Central memory CD8-positive, alpha-beta T cell (primary cell): ENCODE data around the gene OSBPL1A.

Source experiments
- ATAC-seq: fragments of 150-1000 bp; cut with Tn5 transposase; replicated peaks from 2 replicates; pipeline ENCODE4 v1.10.0; 2022; ENCODE audit warnings: mild to moderate bottlenecking, moderate FRiP score, moderate number of reproducible peaks; ENCODE audit not compliant: poor library complexity, severe bottlenecking; ENCODE audit errors: extremely low read depth
- DNase-seq, 2 donors: peaks; one replicate each; pipeline ENCODE4 v3.0.0; 2021; ENCODE audit warnings: low spot score in 2 of 2
- H3K27ac Mint-ChIP-seq: one replicate; pipeline ENCODE4 v1.8.0; 2022; ENCODE audit warnings: low read depth, mild to moderate bottlenecking, moderate library complexity, mixed read lengths
- H3K27me3 Mint-ChIP-seq: one replicate; pipeline ENCODE4 v1.8.0; 2022; ENCODE audit warnings: mixed read lengths
- H3K36me3 Mint-ChIP-seq: one replicate; pipeline ENCODE4 v1.8.0; 2022; ENCODE audit warnings: mild to moderate bottlenecking, moderate library complexity, mixed read lengths; ENCODE audit not compliant: insufficient read depth
- H3K4me1 Mint-ChIP-seq: one replicate; pipeline ENCODE4 v1.8.0; 2022; ENCODE audit warnings: mixed read lengths
- H3K4me3 Mint-ChIP-seq: one replicate; pipeline ENCODE4 v1.8.0; 2022; ENCODE audit warnings: mild to moderate bottlenecking, moderate library complexity, mixed read lengths
- H3K9me3 Mint-ChIP-seq: one replicate; pipeline ENCODE4 v1.8.0; 2022; ENCODE audit warnings: mixed read lengths

Gene OSBPL1A

GRCh38 chr18:24219561-24220317 lies 177.9 kb downstream of the OSBPL1A start:
- Mint-ChIP-seq H3K36me3 (no peaks in the 10 kb centered on the region), H3K4me1 (no peaks in the 10 kb centered on the region), H3K9me3 (no peaks in the 10 kb centered on the region), H3K4me3 (no peak overlapping the region), H3K27me3 (no peaks in the 10 kb centered on the region), H3K27ac (no peak overlapping the region)
- ATAC-seq (no peak), DNase-seq (no peak)

- H3K9me3 Mint-ChIP-seq: no peaks in the 10 kb centered on the region
- DNase-seq: no peak
- H3K36me3 Mint-ChIP-seq: no peaks in the 10 kb centered on the region
- no peaks in the 10 kb centered on the region for H3K27me3 Mint-ChIP-seq
- ATAC-seq: no peak
- H3K4me1 Mint-ChIP-seq: no peaks in the 10 kb centered on the region
- H3K4me3 Mint-ChIP-seq: no peak overlapping the region
- no peak overlapping the region for H3K27ac Mint-ChIP-seq
These were observed 182.7 kb downstream of the OSBPL1A start for GRCh38 chr18:24214913-24215312.

GRCh38 chr18:24214144-24214543 lies 183.5 kb downstream of the OSBPL1A start:
- Mint-ChIP-seq H3K27me3 (no peaks in the 10 kb centered on the region), H3K4me3 (no peak overlapping the region), H3K4me1 (no peaks in the 10 kb centered on the region), H3K36me3 (no peaks in the 10 kb centered on the region), H3K27ac (no peak overlapping the region), H3K9me3 (no peaks in the 10 kb centered on the region)
- no peak for DNase-seq
- ATAC-seq: no peak

- no peaks in the 10 kb centered on the region for H3K36me3 Mint-ChIP-seq
- no peak for DNase-seq
- no peaks in the 10 kb centered on the region for H3K4me1 Mint-ChIP-seq
These were observed 184.7 kb downstream of the OSBPL1A start for GRCh38 chr18:24212939-24213338.

GRCh38 chr18:24209558-24209957 lies 188.1 kb downstream of the OSBPL1A start:
- Mint-ChIP-seq H3K27ac (no peak overlapping the region), H3K4me3 (no peak overlapping the region), H3K9me3 (no peaks in the 10 kb centered on the region), H3K27me3 (peaks cover 23% of the 10 kb centered on the region), H3K36me3 (no peaks in the 10 kb centered on the region), H3K4me1 (no peaks in the 10 kb centered on the region)
- no peak for DNase-seq
- ATAC-seq: no peak

More at GRCh38 chr18:24212939-24213338, 184.7 kb downstream of the OSBPL1A start:
- H3K9me3 Mint-ChIP-seq: no peaks in the 10 kb centered on the region
- H3K27me3 Mint-ChIP-seq: peaks cover 1% of the 10 kb centered on the region
- no peak overlapping the region for H3K27ac Mint-ChIP-seq
- no peak for ATAC-seq
- H3K4me3 Mint-ChIP-seq: no peak overlapping the region

GRCh38 chr18:24208270-24209035 lies 189.2 kb downstream of the OSBPL1A start:
- Mint-ChIP-seq H3K27me3 (peaks cover 28% of the 10 kb centered on the region), H3K4me1 (no peaks in the 10 kb centered on the region), H3K4me3 (no peak overlapping the region), H3K27ac (no peak overlapping the region), H3K9me3 (no peaks in the 10 kb centered on the region), H3K36me3 (no peaks in the 10 kb centered on the region)
- DNase-seq (no peak), ATAC-seq (no peak)

- DNase-seq: no peak
- H3K27me3 Mint-ChIP-seq: peaks cover 28% of the 10 kb centered on the region
- no peak for ATAC-seq
- H3K36me3 Mint-ChIP-seq: no peaks in the 10 kb centered on the region
- H3K4me1 Mint-ChIP-seq: no peaks in the 10 kb centered on the region
- no peaks in the 10 kb centered on the region for H3K9me3 Mint-ChIP-seq
- H3K27ac Mint-ChIP-seq: no peak overlapping the region
- H3K4me3 Mint-ChIP-seq: no peak overlapping the region
These were observed 192.7 kb downstream of the OSBPL1A start for GRCh38 chr18:24204904-24205303.

- no peak for DNase-seq
- Mint-ChIP-seq H3K27ac (no peak overlapping the region), H3K36me3 (no peaks in the 10 kb centered on the region), H3K27me3 (peaks cover 17% of the 10 kb centered on the region), H3K4me3 (no peak overlapping the region), H3K4me1 (no peaks in the 10 kb centered on the region), H3K9me3 (no peaks in the 10 kb centered on the region)
- ATAC-seq: no peak
These were observed 195.6 kb downstream of the OSBPL1A start for GRCh38 chr18:24201699-24202687.

- H3K36me3 Mint-ChIP-seq: no peaks in the 10 kb centered on the region
These were observed 196.9 kb downstream of the OSBPL1A start for GRCh38 chr18:24200494-24201290.

GRCh38 chr18:24199372-24199962 lies 198.2 kb downstream of the OSBPL1A start:
- Mint-ChIP-seq H3K9me3 (no peaks in the 10 kb centered on the region), H3K4me1 (no peaks in the 10 kb centered on the region), H3K4me3 (no peak overlapping the region), H3K27me3 (peaks cover 4% of the 10 kb centered on the region), H3K27ac (no peak overlapping the region), H3K36me3 (no peaks in the 10 kb centered on the region)
- ATAC-seq (no peak), DNase-seq (no peak)

More at GRCh38 chr18:24200494-24201290, 196.9 kb downstream of the OSBPL1A start:
- Mint-ChIP-seq H3K9me3 (no peaks in the 10 kb centered on the region), H3K4me3 (no peak overlapping the region), H3K27ac (no peak overlapping the region), H3K27me3 (peaks cover 9% of the 10 kb centered on the region), H3K4me1 (no peaks in the 10 kb centered on the region)
- ATAC-seq (no peak), DNase-seq (no peak)

- no peak for DNase-seq
- Mint-ChIP-seq H3K27ac (no peak overlapping the region), H3K4me3 (no peak overlapping the region), H3K4me1 (no peaks in the 10 kb centered on the region), H3K27me3 (no peaks in the 10 kb centered on the region), H3K9me3 (no peaks in the 10 kb centered on the region), H3K36me3 (no peaks in the 10 kb centered on the region)
- ATAC-seq: no peak
These were observed 199.2 kb downstream of the OSBPL1A start for GRCh38 chr18:24198461-24198860.
